Muscle of leg (tissue), 11 donors: ENCODE measurements around the gene GIGYF1. TPM values are rescaled to one million over a fixed set of nuclear protein-coding genes. Genes with fewer than 3 reads are reported as not detected.

ENCODE experiments used
- DNase-seq: peaks from one replicate; pipeline ENCODE4 v3.0.0; 2013
- H3K27ac ChIP-seq: one replicate; pipeline ENCODE4 v1.5.1; 2013; ENCODE audit warnings: mild to moderate bottlenecking, low read length, control low read depth
- H3K27me3 ChIP-seq: one replicate; pipeline ENCODE4 v1.6.1; 2013; ENCODE audit warnings: low read length; ENCODE audit not compliant: control insufficient read depth, insufficient read depth
- H3K36me3 ChIP-seq: one replicate; pipeline ENCODE4 v1.6.1; 2013; ENCODE audit warnings: low read length; ENCODE audit not compliant: control insufficient read depth, insufficient read depth
- H3K4me1 ChIP-seq: one replicate; pipeline ENCODE4 v1.6.1; 2013; ENCODE audit warnings: low read length; ENCODE audit not compliant: control insufficient read depth, insufficient read depth
- H3K4me3 ChIP-seq: one replicate; pipeline ENCODE4 v1.5.1; 2013; ENCODE audit warnings: low read length, control low read depth
- H3K9me3 ChIP-seq: replicated peaks from 2 replicates; pipeline ENCODE4 v1.6.1; 2013; ENCODE audit warnings: low read depth, low read length; ENCODE audit not compliant: control insufficient read depth
- WGBS: methylation state at CpG from one replicate; pipeline ENCODE4 v1.1.5; 2013; ENCODE audit warnings: missing lambda C conversion rate; ENCODE audit not compliant: insufficient coverage; 5-methylcytosine and 5-hydroxymethylcytosine counted together
- polyA plus RNA-seq, 8 donors: library from polyadenylated mRNA; unstranded; fragments of 120-200 nt; gene quantifications; one replicate each; pipeline versions ENCODE4 v1.2.1 to v1.2.3, GENCODE V29; 2013; ENCODE audit warnings: inconsistent platforms in 1 of 8, low replicate concordance in 1 of 8; ENCODE audit not compliant: insufficient read length in 8 of 8, insufficient read depth in 1 of 8
- total RNA-seq: library from RNA; stranded (reverse); fragments of 120-200 nt; gene quantifications from one replicate; pipeline ENCODE4 v1.2.4, GENCODE V29; 2013

GIGYF1 gene
- total and polyA plus RNA-seq, 9 donors = 16.7 to 37.5 (median 29.7) TPM

GRCh38 chr7:100630066-100630465 lies 64.0 kb downstream of the GIGYF1 start:
- Histone ChIP-seq H3K36me3 (no peaks in the 10 kb centered on the region), H3K4me1 (peaks cover 21% of the 10 kb centered on the region), H3K27ac (no peak overlapping the region), H3K9me3 (no peaks in the 10 kb centered on the region), H3K4me3 (no peak overlapping the region), H3K27me3 (peaks cover 38% of the 10 kb centered on the region)
- 93% methylated on average over 4 of the region's 4 CpGs for WGBS
- DNase-seq = no peak

Other genes starting within 250 kb of the GIGYF1 start
- 1.2 TPM for gene SPACDR, start 230.0 kb downstream of the GIGYF1 start, total RNA-seq
- gene SPACDR, start 230.0 kb downstream of the GIGYF1 start, polyA plus RNA-seq = 1 to 10 TPM in 7 of 8 donors, under 1 TPM in 1; 0.98 to 3.4 (median 1.6) TPM
- 28.9 TPM for gene TSC22D4, start 215.0 kb downstream of the GIGYF1 start, total RNA-seq
- gene TSC22D4, start 215.0 kb downstream of the GIGYF1 start, polyA plus RNA-seq = 10 to 100 TPM; 36.7 to 59.3 (median 47.9) TPM
- 1.6 TPM for gene NYAP1, start 210.3 kb downstream of the GIGYF1 start, total RNA-seq
- gene NYAP1, start 210.3 kb downstream of the GIGYF1 start, polyA plus RNA-seq = 1 to 10 TPM; 1.5 to 2.9 (median 2.5) TPM
- 6.1 TPM for gene AGFG2, start 155.0 kb downstream of the GIGYF1 start, total RNA-seq
- gene AGFG2, start 155.0 kb downstream of the GIGYF1 start, polyA plus RNA-seq = 10 to 100 TPM in 6 of 8 donors, 1 to 10 TPM in 2; 8.9 to 13.7 (median 12.2) TPM
- 0.98 TPM for gene SAP25, start 120.3 kb downstream of the GIGYF1 start, total RNA-seq
- 1 to 10 TPM; 1.5 to 8.3 (median 3.8) TPM for gene SAP25, start 120.3 kb downstream of the GIGYF1 start, polyA plus RNA-seq
- 8.9 TPM for gene LRCH4, start 108.1 kb downstream of the GIGYF1 start, total RNA-seq
- 10 to 100 TPM; 19.9 to 35.5 (median 27.9) TPM for gene LRCH4, start 108.1 kb downstream of the GIGYF1 start, polyA plus RNA-seq
- gene FBXO24, start 107.9 kb downstream of the GIGYF1 start, total RNA-seq = 0.80 TPM
- gene FBXO24, start 107.9 kb downstream of the GIGYF1 start, polyA plus RNA-seq = 1 to 10 TPM; 1.1 to 2.2 (median 1.5) TPM
- gene PCOLCE, start 91.9 kb downstream of the GIGYF1 start, total RNA-seq = 194 TPM
- gene PCOLCE, start 91.9 kb downstream of the GIGYF1 start, polyA plus RNA-seq = 100 to 1,000 TPM; 201 to 336 (median 279) TPM
- gene MOSPD3, start 81.7 kb downstream of the GIGYF1 start, total RNA-seq = 7.1 TPM
- 10 to 100 TPM; 16.0 to 23.5 (median 17.8) TPM for gene MOSPD3, start 81.7 kb downstream of the GIGYF1 start, polyA plus RNA-seq
- gene TFR2, start 52.7 kb downstream of the GIGYF1 start, total RNA-seq = 0.22 TPM
- 1 to 10 TPM in 3 of 8 donors, under 1 TPM in 5; 0.64 to 2.2 (median 0.86) TPM for gene TFR2, start 52.7 kb downstream of the GIGYF1 start, polyA plus RNA-seq
- not detected for gene ACTL6B, start 37.8 kb downstream of the GIGYF1 start, total RNA-seq
- gene ACTL6B, start 37.8 kb downstream of the GIGYF1 start, polyA plus RNA-seq = under 1 TPM in 2 of 8 donors, not detected in 6; 0.19 to 0.40 TPM
- 49.5 TPM for gene GNB2, start 20.5 kb downstream of the GIGYF1 start, total RNA-seq
- 100 to 1,000 TPM; 146 to 202 (median 154) TPM for gene GNB2, start 20.5 kb downstream of the GIGYF1 start, polyA plus RNA-seq
- 31.6 TPM for gene POP7, start 11.9 kb upstream of the GIGYF1 start, total RNA-seq
- gene POP7, start 11.9 kb upstream of the GIGYF1 start, polyA plus RNA-seq = 10 to 100 TPM; 23.5 to 28.1 (median 25.1) TPM
- gene EPO, start 26.2 kb upstream of the GIGYF1 start, total RNA-seq = not detected
- gene EPO, start 26.2 kb upstream of the GIGYF1 start, polyA plus RNA-seq = under 1 TPM in 5 of 8 donors, not detected in 3; 0.07 to 0.40 (median 0.18) TPM
- not detected for gene ZAN, start 39.3 kb upstream of the GIGYF1 start, total RNA-seq
- gene ZAN, start 39.3 kb upstream of the GIGYF1 start, polyA plus RNA-seq = under 1 TPM in 1 of 8 donors, not detected in 7; 0.05 TPM
- 44.6 TPM for gene EPHB4, start 133.3 kb upstream of the GIGYF1 start, total RNA-seq
- gene EPHB4, start 133.3 kb upstream of the GIGYF1 start, polyA plus RNA-seq = 10 to 100 TPM; 39.0 to 74.9 (median 55.9) TPM
- gene SLC12A9, start 158.5 kb upstream of the GIGYF1 start, total RNA-seq = 9.7 TPM
- 10 to 100 TPM; 14.2 to 25.4 (median 18.4) TPM for gene SLC12A9, start 158.5 kb upstream of the GIGYF1 start, polyA plus RNA-seq
- 31.7 TPM for gene TRIP6, start 173.1 kb upstream of the GIGYF1 start, total RNA-seq
- 10 to 100 TPM; 40.8 to 57.6 (median 47.0) TPM for gene TRIP6, start 173.1 kb upstream of the GIGYF1 start, polyA plus RNA-seq
- gene SRRT, start 180.9 kb upstream of the GIGYF1 start, total RNA-seq = 49.8 TPM
- 100 to 1,000 TPM in 5 of 8 donors, 10 to 100 TPM in 3; 93.9 to 131 (median 105) TPM for gene SRRT, start 180.9 kb upstream of the GIGYF1 start, polyA plus RNA-seq
- 3.1 TPM for gene UFSP1, start 195.5 kb upstream of the GIGYF1 start, total RNA-seq
- 1 to 10 TPM; 2.3 to 3.8 (median 2.6) TPM for gene UFSP1, start 195.5 kb upstream of the GIGYF1 start, polyA plus RNA-seq
- 21.5 TPM for gene ACHE, start 201.6 kb upstream of the GIGYF1 start, total RNA-seq
- gene ACHE, start 201.6 kb upstream of the GIGYF1 start, polyA plus RNA-seq = 10 to 100 TPM; 41.7 to 62.9 (median 47.7) TPM